ENCODE data around the gene ADGRV1. TPM values are rescaled to one million over a fixed set of nuclear protein-coding genes. Genes with fewer than 3 reads are reported as not detected.

Gene ADGRV1, protein sequence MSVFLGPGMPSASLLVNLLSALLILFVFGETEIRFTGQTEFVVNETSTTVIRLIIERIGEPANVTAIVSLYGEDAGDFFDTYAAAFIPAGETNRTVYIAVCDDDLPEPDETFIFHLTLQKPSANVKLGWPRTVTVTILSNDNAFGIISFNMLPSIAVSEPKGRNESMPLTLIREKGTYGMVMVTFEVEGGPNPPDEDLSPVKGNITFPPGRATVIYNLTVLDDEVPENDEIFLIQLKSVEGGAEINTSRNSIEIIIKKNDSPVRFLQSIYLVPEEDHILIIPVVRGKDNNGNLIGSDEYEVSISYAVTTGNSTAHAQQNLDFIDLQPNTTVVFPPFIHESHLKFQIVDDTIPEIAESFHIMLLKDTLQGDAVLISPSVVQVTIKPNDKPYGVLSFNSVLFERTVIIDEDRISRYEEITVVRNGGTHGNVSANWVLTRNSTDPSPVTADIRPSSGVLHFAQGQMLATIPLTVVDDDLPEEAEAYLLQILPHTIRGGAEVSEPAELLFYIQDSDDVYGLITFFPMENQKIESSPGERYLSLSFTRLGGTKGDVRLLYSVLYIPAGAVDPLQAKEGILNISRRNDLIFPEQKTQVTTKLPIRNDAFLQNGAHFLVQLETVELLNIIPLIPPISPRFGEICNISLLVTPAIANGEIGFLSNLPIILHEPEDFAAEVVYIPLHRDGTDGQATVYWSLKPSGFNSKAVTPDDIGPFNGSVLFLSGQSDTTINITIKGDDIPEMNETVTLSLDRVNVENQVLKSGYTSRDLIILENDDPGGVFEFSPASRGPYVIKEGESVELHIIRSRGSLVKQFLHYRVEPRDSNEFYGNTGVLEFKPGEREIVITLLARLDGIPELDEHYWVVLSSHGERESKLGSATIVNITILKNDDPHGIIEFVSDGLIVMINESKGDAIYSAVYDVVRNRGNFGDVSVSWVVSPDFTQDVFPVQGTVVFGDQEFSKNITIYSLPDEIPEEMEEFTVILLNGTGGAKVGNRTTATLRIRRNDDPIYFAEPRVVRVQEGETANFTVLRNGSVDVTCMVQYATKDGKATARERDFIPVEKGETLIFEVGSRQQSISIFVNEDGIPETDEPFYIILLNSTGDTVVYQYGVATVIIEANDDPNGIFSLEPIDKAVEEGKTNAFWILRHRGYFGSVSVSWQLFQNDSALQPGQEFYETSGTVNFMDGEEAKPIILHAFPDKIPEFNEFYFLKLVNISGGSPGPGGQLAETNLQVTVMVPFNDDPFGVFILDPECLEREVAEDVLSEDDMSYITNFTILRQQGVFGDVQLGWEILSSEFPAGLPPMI (N-terminal part only)
- total RNA-seq (2014; rRNA removed; shearing (Covaris generic); ENCODE audit: low replicate concordance): 1.8 and 3.6 TPM in 2 replicates

- DNase-seq (ENCODE audit: low read depth): peak; percentile 97
- in situ Hi-C loops (cut with HindIII; ENCODE audit: low pct_unique_long_range_greater_than_20kb, low sequenced_read_pairs): no loop called here
Observed at GRCh38 chr5:90558344-90559192, at the start of gene ADGRV1. ADGRV1 (plus strand) TSS chr5:90558797; CDS start chr5:90558896, 99 bp downstream.

GRCh38 chr5:90510438-90510837 lies 48.2 kb upstream of the ADGRV1 start:
- DNase-seq (ENCODE audit: low read depth): no peak
- in situ Hi-C loops (cut with HindIII; ENCODE audit: low pct_unique_long_range_greater_than_20kb, low sequenced_read_pairs): no loop called here

DNA sequence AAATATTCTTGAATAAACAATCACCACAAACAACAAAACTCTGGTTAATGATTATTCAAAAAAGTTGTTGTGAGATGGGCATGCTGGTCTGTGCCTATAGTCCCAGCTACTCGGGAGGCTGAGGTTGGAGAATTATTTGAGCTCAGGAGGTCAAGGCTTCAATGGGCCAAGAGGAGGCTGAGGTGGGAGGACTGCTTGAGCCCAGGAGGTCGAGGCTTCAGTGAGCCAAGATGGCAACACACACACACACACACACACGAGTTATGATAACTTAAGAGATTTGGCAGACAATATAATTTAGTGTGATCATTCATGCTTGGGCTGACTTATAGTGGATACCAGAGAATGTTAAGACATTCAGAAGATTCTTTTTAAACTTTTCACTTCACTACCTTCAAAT lies 44.1 kb upstream of the ADGRV1 start:
- DNase-seq (ENCODE audit: low read depth): no peak
- in situ Hi-C loops (cut with HindIII; ENCODE audit: low pct_unique_long_range_greater_than_20kb, low sequenced_read_pairs): no loop called here

GRCh38 chr5:90518661-90519060 lies 39.9 kb upstream of the ADGRV1 start:
- peak; percentile 4 for DNase-seq (ENCODE audit: low read depth)
- in situ Hi-C loops (cut with HindIII; ENCODE audit: low pct_unique_long_range_greater_than_20kb, low sequenced_read_pairs): no loop called here

- in situ Hi-C loops (cut with HindIII; ENCODE audit: low pct_unique_long_range_greater_than_20kb, low sequenced_read_pairs): no loop called here
- no peak for DNase-seq (ENCODE audit: low read depth)
Observed at GRCh38 chr5:90519081-90519480, 39.5 kb upstream of the ADGRV1 start.

DNA sequence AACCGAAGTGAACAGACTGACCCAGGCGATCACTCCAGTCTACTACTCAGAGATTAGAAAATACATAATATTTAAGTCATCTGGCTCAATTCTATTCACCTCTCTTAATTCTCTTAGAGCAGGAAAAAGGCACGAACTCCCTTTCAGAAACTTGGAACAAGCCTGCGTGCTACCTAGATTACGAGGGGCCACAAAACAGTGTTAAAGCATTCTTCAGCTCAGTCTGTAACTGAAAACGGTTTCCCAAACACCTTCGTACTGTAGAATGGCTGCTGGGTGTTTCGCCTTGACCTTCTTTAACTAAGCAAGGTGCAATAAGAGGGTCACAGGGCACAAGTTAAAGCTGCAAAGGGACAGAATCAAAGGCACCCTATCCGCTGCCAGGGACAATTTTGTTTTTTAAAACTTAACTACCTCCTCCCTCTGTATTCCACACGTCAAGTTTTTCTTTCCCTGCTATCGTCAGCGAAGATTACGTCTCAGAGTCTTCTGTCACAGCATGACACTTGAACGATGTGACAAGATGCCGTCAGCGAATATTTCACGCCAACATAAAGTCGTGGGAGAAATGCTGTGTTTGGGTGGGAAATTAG lies 29.9 kb upstream of the ADGRV1 start:
- DNase-seq (ENCODE audit: low read depth): peak; percentile 14
- in situ Hi-C loops (cut with HindIII; ENCODE audit: low pct_unique_long_range_greater_than_20kb, low sequenced_read_pairs): no loop called here

GRCh38 chr5:90529194-90529938 lies 29.2 kb upstream of the ADGRV1 start, which contains the start of gene LYSMD3:
LYSMD3 (minus strand) TSS chr5:90529584; CDS start chr5:90525289, 4,295 bp downstream.
- in situ Hi-C loops (cut with HindIII; ENCODE audit: low pct_unique_long_range_greater_than_20kb, low sequenced_read_pairs): no loop called here
- DNase-seq (ENCODE audit: low read depth): peak; percentile 92

DNA sequence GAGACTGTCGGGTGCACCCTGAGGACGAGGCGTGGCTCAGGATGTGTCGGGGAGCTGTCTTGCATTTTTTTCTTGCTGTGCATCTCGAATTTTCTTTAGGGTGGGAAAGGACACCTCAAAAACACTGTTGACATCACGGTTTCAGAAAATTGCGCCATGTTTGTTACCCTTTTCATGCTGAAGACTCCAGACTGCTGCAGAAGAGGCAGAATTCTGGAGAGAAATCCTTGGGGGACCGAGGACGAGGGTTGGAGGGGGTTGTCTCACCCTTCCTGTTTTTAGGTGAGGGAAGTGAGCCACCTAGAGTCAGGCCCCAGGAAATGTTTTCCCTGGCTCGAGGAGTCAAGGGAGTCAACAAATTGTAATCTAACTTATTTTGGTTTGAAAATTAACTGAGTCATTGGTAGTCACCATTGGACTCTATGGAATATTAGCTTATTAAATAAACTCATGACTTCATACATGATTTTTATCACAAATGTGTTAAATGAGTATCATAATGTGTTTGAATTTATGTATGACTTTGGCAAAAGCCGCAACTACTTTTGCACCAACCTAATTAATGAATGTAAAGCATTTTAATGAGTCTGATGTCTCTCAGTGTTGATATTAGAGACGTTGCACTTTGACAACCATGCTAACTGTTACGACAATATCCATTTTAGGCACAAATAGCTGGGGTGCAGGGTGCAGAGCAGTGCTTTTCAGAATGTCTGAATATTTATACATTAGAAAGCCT lies 28.5 kb upstream of the ADGRV1 start:
- DNase-seq (ENCODE audit: low read depth): peak; percentile 76
- in situ Hi-C loops (cut with HindIII; ENCODE audit: low pct_unique_long_range_greater_than_20kb, low sequenced_read_pairs): no loop called here

DNA sequence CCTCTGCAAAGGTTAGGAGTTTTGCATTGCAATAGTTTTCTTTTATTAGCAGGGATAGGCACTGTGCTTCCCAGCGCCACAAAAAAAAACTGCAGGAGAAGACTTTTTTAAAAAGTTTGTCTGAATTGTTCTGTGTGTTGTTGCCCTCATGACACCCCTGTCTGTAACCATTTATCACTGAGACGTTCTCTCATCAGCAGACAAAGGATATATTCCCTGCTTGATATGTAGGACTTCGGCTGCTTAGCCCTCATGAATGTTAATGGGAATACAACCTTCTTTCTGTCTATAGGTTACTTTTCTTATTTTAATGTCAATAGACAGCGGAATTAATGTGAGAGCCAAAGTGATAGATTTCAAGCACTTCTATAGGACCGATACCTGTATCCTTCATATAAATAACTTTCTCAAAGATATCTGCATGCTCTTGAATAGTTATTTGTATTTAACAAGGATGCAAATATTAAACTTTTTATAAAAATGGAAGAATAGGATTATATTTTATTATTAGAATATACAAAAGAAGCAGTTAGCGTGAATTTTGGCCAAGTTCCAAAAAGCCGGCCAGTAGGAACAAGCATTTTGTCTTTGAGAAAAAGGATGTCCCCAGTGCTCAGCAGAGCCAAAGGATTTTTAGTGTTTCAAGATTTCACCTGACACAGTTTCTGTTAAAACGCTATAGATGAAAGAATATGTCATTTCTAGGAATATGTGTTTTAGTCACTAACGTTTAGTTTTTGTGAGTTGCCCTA lies 27.7 kb upstream of the ADGRV1 start:
- DNase-seq (ENCODE audit: low read depth): no peak
- in situ Hi-C loops (cut with HindIII; ENCODE audit: low pct_unique_long_range_greater_than_20kb, low sequenced_read_pairs): no loop called here

DNA sequence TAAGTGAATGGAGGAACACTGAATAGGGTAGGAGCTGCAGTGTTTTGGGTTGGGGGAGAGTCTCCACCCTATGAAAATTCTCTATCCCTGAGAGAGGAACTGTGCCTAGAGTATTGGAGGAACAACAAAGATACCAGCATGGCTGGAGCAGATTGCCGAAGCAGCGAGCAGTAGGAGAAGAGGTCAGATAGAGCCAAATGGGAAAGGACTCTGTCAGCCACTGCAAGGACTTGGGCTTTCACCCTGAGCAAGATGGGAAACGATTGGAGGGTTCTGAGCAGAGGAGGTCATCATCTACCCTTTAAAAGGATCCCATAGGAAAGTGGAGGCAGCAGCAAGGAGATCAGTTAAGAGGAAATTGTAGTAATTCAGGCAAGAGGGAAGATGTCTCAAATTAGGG lies 24.8 kb upstream of the ADGRV1 start:
- in situ Hi-C loops (cut with HindIII; ENCODE audit: low pct_unique_long_range_greater_than_20kb, low sequenced_read_pairs): no loop called here

GRCh38 chr5:90534922-90535321 lies 23.7 kb upstream of the ADGRV1 start:
- no peak for DNase-seq (ENCODE audit: low read depth)
- in situ Hi-C loops (cut with HindIII; ENCODE audit: low pct_unique_long_range_greater_than_20kb, low sequenced_read_pairs): no loop called here

More for the DNA sequence above, 24.8 kb upstream of the ADGRV1 start:
- no peak for DNase-seq (ENCODE audit: low read depth)

- in situ Hi-C loops (cut with HindIII; ENCODE audit: low pct_unique_long_range_greater_than_20kb, low sequenced_read_pairs): no loop called here
- no peak for DNase-seq (ENCODE audit: low read depth)
Observed at GRCh38 chr5:90542827-90543519, 15.6 kb upstream of the ADGRV1 start.

GRCh38 chr5:90545511-90545910 lies 13.1 kb upstream of the ADGRV1 start:
- DNase-seq (ENCODE audit: low read depth): no peak
- in situ Hi-C loops (cut with HindIII; ENCODE audit: low pct_unique_long_range_greater_than_20kb, low sequenced_read_pairs): no loop called here

DNA sequence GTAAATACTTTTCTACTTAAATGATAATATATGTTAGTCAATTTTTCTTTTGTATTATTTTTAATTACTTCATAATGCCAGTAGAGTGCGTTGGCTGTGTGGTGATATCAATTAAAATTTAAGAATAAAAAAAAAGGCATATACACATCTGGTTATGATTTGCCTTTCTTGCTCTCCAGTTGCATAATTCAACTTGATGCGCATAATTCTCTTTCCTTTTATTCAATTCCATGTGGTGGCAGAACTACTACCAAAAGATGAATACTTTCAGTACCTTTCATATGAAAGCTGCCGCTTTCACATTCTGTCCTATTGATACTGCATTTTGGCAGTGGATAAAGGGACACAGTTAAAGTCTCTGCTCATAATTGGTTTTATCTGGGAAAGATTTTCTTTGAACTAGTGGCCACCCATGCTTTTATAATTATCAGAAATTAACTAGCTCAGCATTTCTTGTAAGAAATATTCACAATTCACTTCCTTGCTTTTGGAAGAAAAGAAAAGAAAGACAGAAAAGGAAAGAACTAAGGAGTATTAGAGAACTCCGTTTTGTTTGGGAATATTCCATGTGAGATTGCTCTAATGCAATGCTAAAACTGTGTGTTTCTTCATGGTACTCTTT lies 12.3 kb upstream of the ADGRV1 start:
- in situ Hi-C loops (cut with HindIII; ENCODE audit: low pct_unique_long_range_greater_than_20kb, low sequenced_read_pairs): no loop called here
- no peak for DNase-seq (ENCODE audit: low read depth)
